Astrocyte of the cerebellum (primary cell): ENCODE data around the gene PSMB5.
A peak's percentile ranks its signal among the peaks of the same experiment; 100 is the strongest.
"Not testable (repeated sequence)": the region's sequence is repeated elsewhere in the genome, so short reads cannot be mapped to it uniquely, and the experiment has no call there.

ENCODE experiments used
- DNase-seq: peaks from one replicate; pipeline ENCODE4 v3.0.0-alpha.2; 2011; ENCODE audit warnings: low read depth
- H3K4me3 ChIP-seq: 2 replicates; pipeline ENCODE4 v1.5.1; 2011; ENCODE audit warnings: mild to moderate bottlenecking, low read depth, low read length, moderate library complexity
- in situ Hi-C: cut with HindIII; loops from 2 replicates; pipeline ENCODE4 v1.10.0; 2017; ENCODE audit warnings: low sequenced_read_pairs
- TF ChIP-seq, protein P1 (sequence below): IDR thresholded peaks from 2 replicates; pipeline ENCODE4 v1.5.1; 2012; ENCODE audit warnings: low read length, low read depth, moderate library complexity, mild to moderate bottlenecking; ENCODE audit errors: missing control alignments

The PSMB5 gene

DNA sequence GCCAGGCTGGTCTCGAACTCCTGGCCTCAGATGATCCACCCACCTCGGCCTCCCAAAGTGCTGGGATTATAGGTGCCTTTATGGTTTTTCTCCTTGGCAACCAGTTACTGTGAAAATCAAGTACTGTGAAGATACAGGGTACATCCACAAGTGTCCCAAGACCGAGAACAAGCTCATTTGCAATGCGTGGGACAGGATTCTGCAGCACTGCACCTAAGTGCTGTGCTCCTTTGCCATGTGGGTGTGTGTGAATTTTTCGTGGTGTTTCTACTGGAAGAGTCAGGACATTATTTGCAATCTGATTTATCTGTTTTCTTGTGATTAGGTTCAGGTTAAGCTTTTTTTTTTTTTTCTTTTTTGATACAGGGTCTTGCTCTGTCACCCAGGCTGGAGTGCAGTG, 17.6 kb downstream of the PSMB5 start:
- H3K4me3 ChIP-seq, result no peak overlapping the region
- in situ Hi-C loops, result no loop called here
- no peak for DNase-seq

DNA sequence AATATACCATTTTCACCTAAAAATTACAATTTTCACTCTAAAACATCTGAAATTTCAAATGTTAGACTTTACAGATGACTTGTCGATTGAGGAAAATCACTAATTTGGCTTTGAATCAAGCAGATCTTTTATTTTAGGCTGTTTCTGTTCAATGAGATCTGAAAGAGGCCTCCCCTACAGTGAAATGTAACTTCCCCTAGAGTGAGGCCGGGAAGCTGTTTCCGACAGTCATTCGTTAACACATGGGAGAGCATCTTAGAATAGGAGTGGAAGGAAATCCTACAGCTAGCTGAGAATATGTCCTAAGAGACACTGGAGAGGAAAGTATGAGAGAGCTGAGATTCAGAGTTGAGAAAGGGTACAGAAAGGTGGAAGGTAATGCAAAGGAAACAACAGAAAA, 19.1 kb downstream of the PSMB5 start:
- TF ChIP-seq, protein P1, sequence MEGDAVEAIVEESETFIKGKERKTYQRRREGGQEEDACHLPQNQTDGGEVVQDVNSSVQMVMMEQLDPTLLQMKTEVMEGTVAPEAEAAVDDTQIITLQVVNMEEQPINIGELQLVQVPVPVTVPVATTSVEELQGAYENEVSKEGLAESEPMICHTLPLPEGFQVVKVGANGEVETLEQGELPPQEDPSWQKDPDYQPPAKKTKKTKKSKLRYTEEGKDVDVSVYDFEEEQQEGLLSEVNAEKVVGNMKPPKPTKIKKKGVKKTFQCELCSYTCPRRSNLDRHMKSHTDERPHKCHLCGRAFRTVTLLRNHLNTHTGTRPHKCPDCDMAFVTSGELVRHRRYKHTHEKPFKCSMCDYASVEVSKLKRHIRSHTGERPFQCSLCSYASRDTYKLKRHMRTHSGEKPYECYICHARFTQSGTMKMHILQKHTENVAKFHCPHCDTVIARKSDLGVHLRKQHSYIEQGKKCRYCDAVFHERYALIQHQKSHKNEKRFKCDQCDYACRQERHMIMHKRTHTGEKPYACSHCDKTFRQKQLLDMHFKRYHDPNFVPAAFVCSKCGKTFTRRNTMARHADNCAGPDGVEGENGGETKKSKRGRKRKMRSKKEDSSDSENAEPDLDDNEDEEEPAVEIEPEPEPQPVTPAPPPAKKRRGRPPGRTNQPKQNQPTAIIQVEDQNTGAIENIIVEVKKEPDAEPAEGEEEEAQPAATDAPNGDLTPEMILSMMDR, result no peak
- in situ Hi-C loops, result no loop called here
- DNase-seq, result no peak
- H3K4me3 ChIP-seq, result no peak overlapping the region

More for the DNA sequence above, 17.6 kb downstream of the PSMB5 start:
- TF ChIP-seq, protein P1, result no peak

DNA sequence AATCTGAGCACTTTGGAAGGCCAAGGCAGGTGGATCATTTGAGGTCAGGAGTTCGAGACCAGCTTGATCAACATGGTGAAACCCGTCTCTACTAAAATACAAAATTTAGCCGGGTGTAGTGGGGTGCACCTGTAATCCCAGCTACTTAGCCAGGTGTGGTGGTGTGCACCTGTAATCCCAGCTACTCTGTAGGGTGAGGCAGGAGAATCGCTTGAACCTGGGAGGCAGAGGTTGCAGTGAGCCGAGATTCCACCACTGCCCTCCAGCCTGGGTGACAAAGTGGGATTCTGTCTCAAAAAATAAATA, 21.0 kb downstream of the PSMB5 start:
- DNase-seq, H3K4me3 ChIP-seq, in situ Hi-C loops: not testable (repeated sequence)

DNA sequence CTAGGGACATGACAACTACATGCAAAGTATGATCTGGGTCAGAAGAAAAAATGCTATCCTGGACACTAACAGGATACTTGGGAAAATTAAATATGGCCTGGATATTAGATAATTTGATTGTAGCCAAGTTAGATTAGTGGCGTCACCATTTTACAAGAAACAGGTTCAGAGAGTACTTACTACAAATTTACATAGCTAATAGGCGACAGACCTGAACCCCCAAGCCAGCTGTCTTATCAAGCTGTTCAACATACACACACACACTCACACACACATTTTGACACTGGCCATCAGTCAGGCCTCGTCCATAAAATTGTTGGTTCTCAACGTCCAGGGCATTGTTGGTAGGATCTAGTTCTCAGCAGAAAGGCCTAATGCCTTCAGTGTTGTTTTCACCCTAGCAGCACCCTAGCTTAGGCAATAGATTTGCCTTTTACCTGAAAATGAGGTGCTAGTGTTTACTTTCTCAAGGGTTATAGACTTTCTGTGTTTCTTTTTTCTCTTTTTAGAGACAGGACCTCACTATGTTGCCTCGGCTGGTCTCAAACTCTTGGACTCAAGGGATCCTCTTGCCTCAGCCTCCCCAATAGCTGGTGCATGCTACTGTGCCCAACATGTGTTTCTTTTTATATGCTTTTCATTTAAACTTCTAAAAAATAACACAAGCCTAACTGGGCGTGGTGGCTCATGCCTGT, 21.5 kb downstream of the PSMB5 start:
- in situ Hi-C loops, result no loop called here
- no peak for DNase-seq
- TF ChIP-seq, protein P1, result no peak
- H3K4me3 ChIP-seq, result no peak overlapping the region

DNA sequence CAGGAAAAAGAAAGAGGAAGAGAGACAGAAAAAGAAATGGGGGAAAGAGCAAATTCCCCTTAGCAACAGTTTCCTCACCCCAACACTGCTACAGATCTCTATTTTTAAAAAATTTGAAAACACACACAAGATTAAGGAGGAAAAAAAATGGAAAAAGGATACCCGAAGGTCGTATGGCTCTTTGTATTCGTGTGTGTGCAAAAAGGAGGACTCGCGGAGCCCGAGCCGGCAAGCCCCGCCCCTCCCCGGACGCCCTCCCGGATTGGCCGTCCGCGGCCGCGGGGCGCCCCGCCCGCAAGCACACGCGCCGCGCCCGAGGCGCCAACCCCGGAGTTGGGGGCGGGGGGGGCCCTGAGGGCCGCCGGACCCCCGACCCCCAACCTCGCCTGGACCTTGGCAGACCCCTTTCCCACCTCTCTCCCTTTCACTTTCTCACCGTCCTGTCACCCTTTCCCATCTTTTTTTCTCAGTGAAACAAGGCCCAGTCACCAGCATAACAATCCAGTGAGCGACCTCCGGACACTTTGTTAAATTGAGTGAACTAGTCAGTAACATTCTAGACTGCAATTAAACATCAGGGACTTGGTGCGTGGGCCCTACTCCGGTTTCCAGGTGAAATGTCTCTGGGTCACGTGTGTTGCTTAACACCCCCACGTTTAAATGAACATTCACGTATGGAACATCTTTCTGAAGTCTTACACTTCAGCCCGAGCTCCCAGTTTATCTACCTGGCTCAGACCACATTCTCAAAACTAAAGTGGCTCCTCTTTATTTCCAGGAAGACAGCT, 24.6 kb downstream of the PSMB5 start, which contains the start of gene C14orf93:
Gene C14orf93, minus strand, starts transcription at position 205 of the 788 bp plus-strand sequence. CDS start 11,120 bp downstream, outside the sequence.
- in situ Hi-C loops, result loop anchor here (10.0 kb wide), 1 partner anchor 85 kb away; the partner anchor contains the start of genes ACIN1 and C14orf119
- peak within 1 kb of the TSS; percentile 40 for H3K4me3 ChIP-seq
- no peak for DNase-seq
- TF ChIP-seq, protein P1, result no peak

DNA sequence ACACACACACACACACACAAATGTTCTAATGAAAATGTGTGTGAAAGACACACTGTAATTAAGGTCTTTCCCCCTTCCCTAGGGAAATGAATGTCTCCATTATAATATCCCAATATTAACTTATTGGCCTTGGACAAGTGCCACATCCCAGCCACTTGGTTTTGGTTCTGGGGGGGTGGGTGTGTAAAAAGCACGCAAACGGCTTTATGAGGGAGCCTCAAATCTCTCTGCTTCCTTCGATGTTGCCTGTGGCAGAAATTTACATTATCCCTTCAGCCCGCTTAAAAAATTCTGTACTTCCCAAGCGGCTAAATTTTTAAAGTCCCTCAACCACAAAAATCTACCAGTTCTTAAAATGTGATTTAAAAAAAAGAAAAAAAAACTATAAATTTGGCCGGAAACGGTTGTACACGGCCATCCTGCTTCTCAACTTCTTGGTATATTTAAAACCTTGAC, 25.2 kb downstream of the PSMB5 start:
- in situ Hi-C loops, result loop anchor here (10.0 kb wide), 1 partner anchor 85 kb away; the partner anchor contains the start of genes ACIN1 and C14orf119
- TF ChIP-seq, protein P1, result no peak
- H3K4me3 ChIP-seq, result peak overlapping the region; percentile 40
- no peak for DNase-seq

DNA sequence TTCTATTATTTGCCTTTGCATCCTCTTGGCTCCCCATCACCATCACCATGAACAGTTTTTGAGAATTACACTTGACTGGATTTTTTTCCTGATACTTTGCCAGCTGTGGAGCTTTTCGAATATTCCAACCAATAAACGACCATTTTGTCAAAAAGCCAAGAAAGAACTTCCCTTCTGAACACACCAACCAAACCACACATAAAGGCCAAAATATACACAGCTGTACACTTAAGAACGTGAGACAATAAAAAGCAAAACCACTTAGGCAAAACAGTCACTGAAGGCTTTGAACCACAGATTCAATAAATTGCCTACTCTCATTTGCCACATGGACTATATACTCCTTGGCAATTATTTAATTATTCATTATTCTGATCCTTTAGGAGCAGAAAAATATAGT, 25.9 kb downstream of the PSMB5 start:
- H3K4me3 ChIP-seq, result no peak overlapping the region
- TF ChIP-seq, protein P1, result no peak
- in situ Hi-C loops, result loop anchor here (10.0 kb wide), 1 partner anchor 86 kb away; the partner anchor contains the start of genes ACIN1 and C14orf119
- DNase-seq, result no peak
